ENCODE results near the gene GORAB. TPM values are rescaled to one million over a fixed set of nuclear protein-coding genes. Genes with fewer than 3 reads are reported as not detected.
A peak's percentile ranks its signal among the peaks of the same experiment; 100 is the strongest.

The GORAB gene
- polyA plus RNA-seq, 2 of the 4 experiments (the other 2 are of a cell fraction) = 7.5 to 15.1 TPM

DNA sequence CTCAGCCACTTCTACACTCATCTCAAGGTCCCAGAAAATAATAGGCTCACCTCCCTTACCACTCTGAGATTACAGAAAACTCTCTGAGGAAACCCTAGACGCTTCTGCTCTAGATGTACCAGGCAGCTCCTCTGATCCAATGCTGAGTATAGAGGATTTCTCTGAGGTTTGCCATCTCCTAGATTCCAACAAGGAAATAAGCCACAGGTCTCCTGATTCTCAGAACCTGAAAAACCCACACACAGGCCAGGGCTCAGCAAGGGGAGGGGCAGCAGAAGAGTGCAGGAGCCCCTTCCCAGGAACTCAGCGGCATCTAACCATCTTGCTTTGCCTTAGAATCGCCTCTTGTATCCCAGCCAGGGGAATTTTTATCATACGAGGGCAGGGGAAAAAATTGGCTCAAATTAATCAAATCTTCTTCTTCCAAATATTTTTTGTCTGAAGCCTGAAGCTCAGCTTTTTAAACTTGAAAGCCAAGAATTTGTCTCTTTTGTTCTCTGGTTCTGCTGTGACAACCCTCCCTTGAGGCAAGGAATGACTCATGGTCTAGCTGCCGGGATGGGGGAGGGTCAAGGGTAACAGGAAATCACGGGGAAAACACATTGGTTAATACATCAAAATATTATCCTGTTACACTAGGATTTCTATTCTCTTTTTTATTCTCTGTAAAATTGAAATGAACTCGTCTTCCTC is 30.8 kb downstream of the GORAB start:
- FAIRE-seq = no peak
- CTCF ChIA-PET = no interaction called here
- H3K4me3 ChIP-seq = no peak overlapping the region
- peak; percentile 17 to 37 for DNase-seq (ENCODE audit: low read depth in 1 of 2, low spot score in 1 of 2)
- 32% methylated on average over 7 of the region's 7 CpGs for WGBS (ENCODE audit: missing lambda C conversion rate)
- peaks cover 10% of the 10 kb centered on the region; the same call in 2 of the 3 replicates for H3K4me1 ChIP-seq
- H3K27ac ChIP-seq = peak overlapping the region; percentile 41 to 57; a peak in 4 of 6 replicates
- H3K4me2 ChIP-seq = peak overlapping the region; percentile 45
- POLR2A ChIA-PET = no interaction called here
- 0 out of 2 replicates have a peak, but pooled peaks have one; percentile 13 for TF ChIP-seq FOSL2 (IDR thresholded peaks at IDR 0.05)
- TF ChIP-seq FOSL2 (CRISPR knock-in tag; IDR thresholded peaks at IDR 0.05) = peak; percentile 58; the same call in 1 of the 2 replicates
- TF ChIP-seq PHF8 (IDR thresholded peaks at IDR 0.05; ENCODE audit: borderline replicate concordance, low read depth) = no peak
- 0 out of 2 replicates have a peak, but pooled peaks have one; percentile 24 for TF ChIP-seq JUNB (IDR thresholded peaks at IDR 0.05)
- no peak for TF ChIP-seq FOXS1 (CRISPR knock-in tag; IDR thresholded peaks at IDR 0.05)
- no peak for TF ChIP-seq NR3C1 (IDR thresholded peaks at IDR 0.05)
- H3K9me3 ChIP-seq = peaks cover 17% of the 10 kb centered on the region; the same call in 2 of the 3 replicates
- peak in 1 of 2 experiments; percentile 59; a peak in 3 of 6 replicates for ATAC-seq

DNA sequence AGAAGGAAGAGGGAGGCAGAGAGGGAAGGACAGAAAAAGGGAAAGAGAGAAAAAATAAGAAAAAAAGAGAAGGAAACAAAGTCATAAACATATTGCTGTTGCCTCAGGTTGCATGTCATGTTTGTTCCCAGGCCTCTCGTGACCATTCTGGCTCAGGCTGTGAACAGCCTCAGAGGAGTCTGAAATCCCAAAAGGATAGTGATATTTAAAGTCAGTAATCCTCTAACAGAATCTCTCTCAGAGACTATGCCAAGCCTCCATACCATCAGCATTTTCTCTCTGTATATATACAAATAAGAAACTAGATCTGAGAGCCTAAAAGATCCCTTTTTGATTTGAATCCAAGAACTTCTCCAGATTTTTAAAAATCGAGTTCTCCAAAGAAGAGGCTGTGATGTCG is 35.2 kb downstream of the GORAB start:
- H3K27ac ChIP-seq = no peak overlapping the region
- ChIA-PET CTCF (no interaction called here), POLR2A (no interaction called here)
- DNase-seq (ENCODE audit: low read depth in 1 of 2, low spot score in 1 of 2) = no peak
- H3K4me1 ChIP-seq = peaks cover 10% of the 10 kb centered on the region; the same call in 2 of the 3 replicates
- no peak for ATAC-seq
- H3K4me3 ChIP-seq = no peak overlapping the region
- FAIRE-seq = no peak
- no peaks in the 10 kb centered on the region; the same call in 2 of the 3 replicates for H3K9me3 ChIP-seq
- H3K4me2 ChIP-seq = no peak overlapping the region
- TF ChIP-seq SMC3 (IDR thresholded peaks at IDR 0.05) (no peak), RCOR1 (IDR thresholded peaks at IDR 0.05; ENCODE audit: low read depth, low read length) (no peak), EHMT2 (IDR thresholded peaks at IDR 0.05; ENCODE audit: low read depth) (no peak), TP53 (CRISPR knock-in tag; IDR thresholded peaks at IDR 0.05) (no peak), CHD2 (IDR thresholded peaks at IDR 0.05; ENCODE audit: low read length, partially characterized antibody) (no peak), CEBPB (IDR thresholded peaks at IDR 0.05) (no peak), JUN (IDR thresholded peaks at IDR 0.05) (no peak), JUNB (IDR thresholded peaks at IDR 0.05) (no peak), NPAS2 (CRISPR knock-in tag; IDR thresholded peaks at IDR 0.05; ENCODE audit: borderline replicate concordance) (no peak)
- TF ChIP-seq, protein P1, sequence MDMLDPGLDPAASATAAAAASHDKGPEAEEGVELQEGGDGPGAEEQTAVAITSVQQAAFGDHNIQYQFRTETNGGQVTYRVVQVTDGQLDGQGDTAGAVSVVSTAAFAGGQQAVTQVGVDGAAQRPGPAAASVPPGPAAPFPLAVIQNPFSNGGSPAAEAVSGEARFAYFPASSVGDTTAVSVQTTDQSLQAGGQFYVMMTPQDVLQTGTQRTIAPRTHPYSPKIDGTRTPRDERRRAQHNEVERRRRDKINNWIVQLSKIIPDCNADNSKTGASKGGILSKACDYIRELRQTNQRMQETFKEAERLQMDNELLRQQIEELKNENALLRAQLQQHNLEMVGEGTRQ (IDR thresholded peaks at IDR 0.05) = no peak
- TF ChIP-seq, protein P2, sequence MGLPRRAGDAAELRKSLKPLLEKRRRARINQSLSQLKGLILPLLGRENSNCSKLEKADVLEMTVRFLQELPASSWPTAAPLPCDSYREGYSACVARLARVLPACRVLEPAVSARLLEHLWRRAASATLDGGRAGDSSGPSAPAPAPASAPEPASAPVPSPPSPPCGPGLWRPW (IDR thresholded peaks at IDR 0.05) = no peak
- TF ChIP-seq, protein P3, sequence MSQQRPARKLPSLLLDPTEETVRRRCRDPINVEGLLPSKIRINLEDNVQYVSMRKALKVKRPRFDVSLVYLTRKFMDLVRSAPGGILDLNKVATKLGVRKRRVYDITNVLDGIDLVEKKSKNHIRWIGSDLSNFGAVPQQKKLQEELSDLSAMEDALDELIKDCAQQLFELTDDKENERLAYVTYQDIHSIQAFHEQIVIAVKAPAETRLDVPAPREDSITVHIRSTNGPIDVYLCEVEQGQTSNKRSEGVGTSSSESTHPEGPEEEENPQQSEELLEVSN (IDR thresholded peaks at IDR 0.05; ENCODE audit: borderline replicate concordance, low read depth) = no peak
- WGBS (ENCODE audit: missing lambda C conversion rate) = 24% methylated on average over 3 of the region's 3 CpGs

DNA sequence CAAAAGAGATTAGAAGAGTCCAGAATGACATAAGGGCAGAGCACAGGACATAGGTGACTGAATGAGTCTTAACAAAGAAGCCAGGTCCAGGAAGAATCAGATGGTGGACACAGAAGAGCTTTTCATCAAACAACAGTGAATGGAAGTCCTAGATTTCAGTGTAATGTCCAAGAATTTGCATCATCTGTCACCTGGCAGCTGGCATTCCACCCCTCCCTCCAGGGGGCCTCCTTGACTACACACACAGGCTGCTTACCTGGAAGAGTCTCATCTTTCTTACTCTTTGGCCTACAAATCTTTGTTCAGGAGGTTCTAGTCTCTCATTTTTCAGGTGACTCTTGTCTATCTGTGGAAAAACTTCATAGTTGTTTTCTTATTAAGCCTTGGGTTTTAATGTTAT is 36.2 kb downstream of the GORAB start:
- DNase-seq (ENCODE audit: low read depth in 1 of 2, low spot score in 1 of 2) (no peak), FAIRE-seq (no peak), ATAC-seq (no peak)
- Histone ChIP-seq H3K9me3 (no peaks in the 10 kb centered on the region; the same call in 2 of the 3 replicates), H3K4me1 (peaks cover 2% of the 10 kb centered on the region; the same call in 2 of the 3 replicates), H3K4me2 (no peak overlapping the region), H3K4me3 (no peak overlapping the region), H3K27ac (no peak overlapping the region)
- ChIA-PET POLR2A (no interaction called here), CTCF (no interaction called here)
- TF ChIP-seq JUN (IDR thresholded peaks at IDR 0.05) (no peak), TP53 (CRISPR knock-in tag; IDR thresholded peaks at IDR 0.05) (no peak), ZNF302 (CRISPR knock-in tag; IDR thresholded peaks at IDR 0.05) (no peak), RNF2 (IDR thresholded peaks at IDR 0.05; ENCODE audit: borderline replicate concordance, low read depth) (no peak), EHF (CRISPR knock-in tag; IDR thresholded peaks at IDR 0.05) (no peak), FOXS1 (CRISPR knock-in tag; IDR thresholded peaks at IDR 0.05) (no peak), TFCP2L1 (CRISPR knock-in tag; IDR thresholded peaks at IDR 0.05) (no peak), HOXB5 (CRISPR knock-in tag; IDR thresholded peaks at IDR 0.05) (no peak)
- TF ChIP-seq, protein P4, sequence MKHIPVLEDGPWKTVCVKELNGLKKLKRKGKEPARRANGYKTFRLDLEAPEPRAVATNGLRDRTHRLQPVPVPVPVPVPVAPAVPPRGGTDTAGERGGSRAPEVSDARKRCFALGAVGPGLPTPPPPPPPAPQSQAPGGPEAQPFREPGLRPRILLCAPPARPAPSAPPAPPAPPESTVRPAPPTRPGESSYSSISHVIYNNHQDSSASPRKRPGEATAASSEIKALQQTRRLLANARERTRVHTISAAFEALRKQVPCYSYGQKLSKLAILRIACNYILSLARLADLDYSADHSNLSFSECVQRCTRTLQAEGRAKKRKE (CRISPR knock-in tag; IDR thresholded peaks at IDR 0.05; ENCODE audit: low read depth) = no peak
- TF ChIP-seq, protein P5, sequence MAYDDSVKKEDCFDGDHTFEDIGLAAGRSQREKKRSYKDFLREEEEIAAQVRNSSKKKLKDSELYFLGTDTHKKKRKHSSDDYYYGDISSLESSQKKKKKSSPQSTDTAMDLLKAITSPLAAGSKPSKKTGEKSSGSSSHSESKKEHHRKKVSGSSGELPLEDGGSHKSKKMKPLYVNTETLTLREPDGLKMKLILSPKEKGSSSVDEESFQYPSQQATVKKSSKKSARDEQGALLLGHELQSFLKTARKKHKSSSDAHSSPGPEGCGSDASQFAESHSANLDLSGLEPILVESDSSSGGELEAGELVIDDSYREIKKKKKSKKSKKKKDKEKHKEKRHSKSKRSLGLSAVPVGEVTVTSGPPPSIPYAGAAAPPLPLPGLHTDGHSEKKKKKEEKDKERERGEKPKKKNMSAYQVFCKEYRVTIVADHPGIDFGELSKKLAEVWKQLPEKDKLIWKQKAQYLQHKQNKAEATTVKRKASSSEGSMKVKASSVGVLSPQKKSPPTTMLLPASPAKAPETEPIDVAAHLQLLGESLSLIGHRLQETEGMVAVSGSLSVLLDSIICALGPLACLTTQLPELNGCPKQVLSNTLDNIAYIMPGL (CRISPR knock-in tag; IDR thresholded peaks at IDR 0.05; ENCODE audit: borderline replicate concordance) = no peak
- TF ChIP-seq, protein P1 (IDR thresholded peaks at IDR 0.05) = no peak
